Trophoblast cell (in vitro differentiated cells and primary cell): ENCODE measurements around the gene CCSAP.

Experiments
- DNase-seq, 2 donors: peaks; one replicate each; pipeline ENCODE4 v3.0.0-alpha.2; 2016
- H2AFZ ChIP-seq: 2 replicates; pipeline ENCODE4 v1.6.1; 2013; ENCODE audit warnings: low read length, moderate library complexity, mild to moderate bottlenecking; ENCODE audit not compliant: insufficient read depth, poor library complexity
- H2AK5ac ChIP-seq: 2 replicates; pipeline ENCODE4 v1.6.1; 2013; ENCODE audit warnings: mild to moderate bottlenecking, low read length
- H2BK120ac ChIP-seq: 2 replicates; pipeline ENCODE4 v1.6.1; 2013; ENCODE audit warnings: low read length, mild to moderate bottlenecking, moderate library complexity; ENCODE audit not compliant: insufficient read depth, poor library complexity
- H2BK12ac ChIP-seq: 2 replicates; pipeline ENCODE4 v1.6.1; 2013; ENCODE audit warnings: mild to moderate bottlenecking, low read length, moderate library complexity
- H2BK5ac ChIP-seq: 2 replicates; pipeline ENCODE4 v1.6.1; 2013; ENCODE audit warnings: low read length, low read depth, moderate library complexity, mild to moderate bottlenecking; ENCODE audit not compliant: poor library complexity
- H3K14ac ChIP-seq: 2 replicates; pipeline ENCODE4 v1.6.1; 2013; ENCODE audit warnings: mild to moderate bottlenecking, low read length
- H3K18ac ChIP-seq: 2 replicates; pipeline ENCODE4 v1.6.1; 2013; ENCODE audit warnings: mild to moderate bottlenecking, low read length
- H3K23ac ChIP-seq: 2 replicates; pipeline ENCODE4 v1.6.1; 2013; ENCODE audit warnings: low read length
- H3K27ac ChIP-seq: 2 replicates; pipeline ENCODE4 v1.5.1; 2013; ENCODE audit warnings: low read depth, mild to moderate bottlenecking, inconsistent platforms, low read length, moderate library complexity
- H3K27me3 ChIP-seq: 2 replicates; pipeline ENCODE4 v1.6.1; 2013; ENCODE audit warnings: inconsistent platforms, mild to moderate bottlenecking, low read length, moderate library complexity; ENCODE audit not compliant: insufficient read depth
- H3K36me3 ChIP-seq, 2 experiments: 1 replicate in 1 of 2; 2 replicates in 1 of 2; pipeline ENCODE4 v1.6.1; 2013; ENCODE audit warnings: low read length in 2 of 2, mild to moderate bottlenecking in 2 of 2, moderate library complexity in 1 of 2; ENCODE audit not compliant: insufficient read depth in 2 of 2, control insufficient read depth in 1 of 2
- H3K4ac ChIP-seq: 2 replicates; pipeline ENCODE4 v1.6.1; 2013; ENCODE audit warnings: low read depth, mild to moderate bottlenecking, low read length, moderate library complexity
- H3K4me1 ChIP-seq, 2 experiments: 1 replicate in 1 of 2; 2 replicates in 1 of 2; pipeline ENCODE4 v1.6.1; 2013; ENCODE audit warnings: low read length in 2 of 2, mild to moderate bottlenecking in 2 of 2, moderate library complexity in 1 of 2; ENCODE audit not compliant: insufficient read depth in 2 of 2, control insufficient read depth in 1 of 2
- H3K4me2 ChIP-seq: 2 replicates; pipeline ENCODE4 v1.6.1; 2013; ENCODE audit warnings: inconsistent platforms, mild to moderate bottlenecking, low read length, moderate library complexity
- H3K4me3 ChIP-seq: 2 replicates; pipeline ENCODE4 v1.5.1; 2013; ENCODE audit warnings: mild to moderate bottlenecking, low read depth, low read length, inconsistent platforms
- H3K79me1 ChIP-seq: one replicate; pipeline ENCODE4 v1.6.1; 2013; ENCODE audit warnings: low read length
- H3K79me2 ChIP-seq: 2 replicates; pipeline ENCODE4 v1.6.1; 2013; ENCODE audit warnings: low read length, mild to moderate bottlenecking; ENCODE audit not compliant: control insufficient read depth, insufficient read depth, poor library complexity
- H3K9ac ChIP-seq: 2 replicates; pipeline ENCODE4 v1.6.1; 2013; ENCODE audit warnings: mild to moderate bottlenecking, low read length
- H3K9me3 ChIP-seq: 2 replicates; pipeline ENCODE4 v1.6.1; 2013; ENCODE audit warnings: low read depth, mild to moderate bottlenecking, control low read depth, inconsistent platforms, low read length; ENCODE audit not compliant: insufficient read depth
- H4K12ac ChIP-seq: 2 replicates; pipeline ENCODE4 v1.6.1; 2013; ENCODE audit warnings: low read depth, mild to moderate bottlenecking, low read length, moderate library complexity
- H4K8ac ChIP-seq: 2 replicates; pipeline ENCODE4 v1.6.1; 2013; ENCODE audit warnings: low read depth, mild to moderate bottlenecking, low read length, moderate library complexity
- H4K91ac ChIP-seq: one replicate; pipeline ENCODE4 v1.6.1; 2013; ENCODE audit warnings: low read depth, mild to moderate bottlenecking, low read length, moderate library complexity
- WGBS: extraction: QIAGEN DNeasy Blood & Tissue Kit; methylation state at CpG from one replicate; pipeline ENCODE4 v1.1.7; 2013; ENCODE audit warnings: missing lambda C conversion rate; ENCODE audit not compliant: insufficient read length, insufficient coverage; ENCODE audit errors: extremely low coverage; 5-methylcytosine and 5-hydroxymethylcytosine counted together

CCSAP gene

DNA sequence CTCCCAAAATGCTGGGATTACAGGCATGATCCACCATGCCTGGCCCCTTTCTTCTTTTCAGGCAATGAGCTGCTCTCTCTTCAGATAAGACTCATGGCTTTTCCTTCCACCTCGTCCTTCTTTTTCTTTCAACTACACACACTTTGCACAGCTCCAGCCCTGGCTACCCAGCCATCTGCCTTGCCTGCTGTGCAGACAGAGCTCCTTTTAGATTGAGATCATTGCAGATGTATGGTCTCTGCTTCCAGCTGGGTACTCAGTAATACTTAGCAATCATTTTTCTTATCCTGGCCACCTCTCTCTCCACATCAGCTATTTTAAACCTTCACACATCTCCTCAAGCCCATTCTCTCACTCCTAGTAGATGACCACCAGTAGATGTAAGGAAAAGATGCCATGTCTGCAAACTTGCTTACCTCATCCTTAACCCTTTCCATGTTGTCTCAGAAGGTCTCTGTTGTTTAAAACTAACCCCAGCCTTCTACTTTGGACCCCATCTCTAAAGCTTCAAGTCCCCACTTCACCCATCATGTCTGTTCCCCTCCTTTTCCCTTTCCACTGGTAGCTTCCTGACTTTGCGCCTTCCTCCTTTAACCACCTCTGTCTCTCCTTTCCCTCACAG, 64.6 kb downstream of the CCSAP start:
- no peak overlapping the region for H3K27ac ChIP-seq
- no peak overlapping the region for H3K23ac ChIP-seq
- no peak overlapping the region for H3K4me2 ChIP-seq
- no peak overlapping the region for H2AK5ac ChIP-seq
- H3K4ac ChIP-seq: no peak overlapping the region
- no peak overlapping the region for H3K9ac ChIP-seq
- DNase-seq: no peak
- H3K9me3 ChIP-seq: no peaks in the 10 kb centered on the region
- H4K8ac ChIP-seq: no peak overlapping the region
- H2BK5ac ChIP-seq: no peak overlapping the region
- H2BK12ac ChIP-seq: no peak overlapping the region
- no peak overlapping the region for H3K18ac ChIP-seq
- H3K27me3 ChIP-seq: no peaks in the 10 kb centered on the region
- no peak overlapping the region for H3K4me3 ChIP-seq
- no peaks in the 10 kb centered on the region for H3K79me1 ChIP-seq
- H3K36me3 ChIP-seq: no peaks in the 10 kb centered on the region
- H2BK120ac ChIP-seq: no peak overlapping the region
- WGBS: no CpG with 5 or more reads among the region's 2 CpGs
- H4K12ac ChIP-seq: no peak overlapping the region
- H3K79me2 ChIP-seq: no peaks in the 10 kb centered on the region
- no peak overlapping the region for H2AFZ ChIP-seq
- no peak overlapping the region for H3K14ac ChIP-seq
- peaks cover 0 to 2% of the 10 kb centered on the region in 2 experiments for H3K4me1 ChIP-seq
- H4K91ac ChIP-seq: no peak overlapping the region

GRCh38 chr1:229275005-229275404, 67.8 kb downstream of the CCSAP start:
- Histone ChIP-seq H4K91ac (no peak overlapping the region), H2AK5ac (no peak overlapping the region), H3K4me1 (peaks cover 5 to 7% of the 10 kb centered on the region in 2 experiments), H2BK5ac (no peak overlapping the region), H3K9me3 (peaks cover 4% of the 10 kb centered on the region), H3K23ac (no peak overlapping the region), H2AFZ (no peak overlapping the region), H3K27ac (no peak overlapping the region), H3K4me2 (no peak overlapping the region), H2BK12ac (no peak overlapping the region), H4K8ac (no peak overlapping the region), H3K79me1 (peaks cover 5% of the 10 kb centered on the region), H3K79me2 (peaks cover 10% of the 10 kb centered on the region), H3K36me3 (no peaks in the 10 kb centered on the region), H4K12ac (no peak overlapping the region), H2BK120ac (no peak overlapping the region), H3K27me3 (no peaks in the 10 kb centered on the region), H3K18ac (no peak overlapping the region), H3K9ac (no peak overlapping the region), H3K14ac (no peak overlapping the region), H3K4ac (peak overlapping the region; percentile 9), H3K4me3 (no peak overlapping the region)
- no peak for DNase-seq
- no CpG with 5 or more reads among the region's 2 CpGs for WGBS

DNA sequence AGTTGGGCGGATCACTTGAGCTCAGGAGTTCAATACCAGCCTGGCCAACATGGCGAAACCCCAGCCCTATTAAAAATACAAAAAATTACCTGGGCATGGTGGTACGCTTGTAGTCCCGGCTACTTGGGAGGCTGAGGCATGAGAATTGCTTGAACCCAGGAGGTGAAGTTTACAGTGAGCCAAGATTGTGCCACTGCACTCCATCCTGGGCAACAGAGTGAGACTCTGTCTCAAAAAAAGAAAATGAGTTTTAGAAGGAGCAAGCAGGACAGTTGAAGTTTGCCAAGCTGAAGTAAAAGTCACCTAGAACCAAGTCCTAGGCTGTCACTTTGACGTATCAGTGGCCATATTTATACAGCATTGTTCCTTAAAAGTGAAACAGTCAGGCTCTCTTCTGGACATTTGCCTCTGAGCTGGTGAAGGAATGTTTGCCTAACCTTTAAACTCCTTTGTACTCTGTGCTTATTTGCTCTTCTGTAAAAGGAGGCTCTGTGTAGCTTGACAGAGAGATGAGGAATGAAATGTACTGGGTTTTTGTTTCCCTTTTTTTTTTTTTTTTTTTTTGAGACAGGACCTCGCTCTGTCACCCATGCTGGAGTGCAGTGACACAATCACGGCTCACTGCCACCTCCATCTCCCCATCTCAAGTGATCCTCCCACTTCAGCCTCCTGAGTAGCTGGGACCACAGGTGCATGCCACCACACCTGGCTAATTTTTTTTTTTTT, 69.2 kb downstream of the CCSAP start:
- H2AK5ac ChIP-seq: no peak overlapping the region
- no peak for DNase-seq
- H3K36me3 ChIP-seq: no peaks in the 10 kb centered on the region
- no peak overlapping the region for H4K12ac ChIP-seq
- no peak overlapping the region for H2BK120ac ChIP-seq
- H2BK5ac ChIP-seq: no peak overlapping the region
- no peak overlapping the region for H3K4me2 ChIP-seq
- peaks cover 10% of the 10 kb centered on the region for H3K79me2 ChIP-seq
- no peak overlapping the region for H3K14ac ChIP-seq
- no peak overlapping the region for H4K8ac ChIP-seq
- no peak overlapping the region for H3K18ac ChIP-seq
- no peak overlapping the region for H4K91ac ChIP-seq
- H3K23ac ChIP-seq: no peak overlapping the region
- H2AFZ ChIP-seq: no peak overlapping the region
- H3K27me3 ChIP-seq: no peaks in the 10 kb centered on the region
- peaks cover 5% of the 10 kb centered on the region for H3K79me1 ChIP-seq
- H3K4me3 ChIP-seq: no peak overlapping the region
- H3K9ac ChIP-seq: no peak overlapping the region
- H3K27ac ChIP-seq: no peak overlapping the region
- H3K9me3 ChIP-seq: peaks cover 4% of the 10 kb centered on the region
- WGBS: no CpG with 5 or more reads among the region's 7 CpGs
- no peak overlapping the region for H2BK12ac ChIP-seq
- peaks cover 5 to 7% of the 10 kb centered on the region in 2 experiments for H3K4me1 ChIP-seq
- H3K4ac ChIP-seq: peak overlapping the region; percentile 27

- no peak overlapping the region for H2AK5ac ChIP-seq
- peak overlapping the region; percentile 20 for H3K9ac ChIP-seq
- no peak overlapping the region for H3K23ac ChIP-seq
- peaks cover 10% of the 10 kb centered on the region for H3K79me2 ChIP-seq
- no peak for DNase-seq
- H2AFZ ChIP-seq: no peak overlapping the region
- H3K4me2 ChIP-seq: peak overlapping the region; percentile 78
- H2BK120ac ChIP-seq: no peak overlapping the region
- no peak overlapping the region for H2BK12ac ChIP-seq
- H3K27ac ChIP-seq: no peak overlapping the region
- no peak overlapping the region for H3K18ac ChIP-seq
- H3K79me1 ChIP-seq: peaks cover 5% of the 10 kb centered on the region
- H4K8ac ChIP-seq: no peak overlapping the region
- no peaks in the 10 kb centered on the region for H3K36me3 ChIP-seq
- peak overlapping the region; percentile 11 for H3K4ac ChIP-seq
- peaks cover 8 to 9% of the 10 kb centered on the region in 2 experiments for H3K4me1 ChIP-seq
- no peak overlapping the region for H3K14ac ChIP-seq
- no peak overlapping the region for H4K12ac ChIP-seq
- H2BK5ac ChIP-seq: no peak overlapping the region
- H3K4me3 ChIP-seq: no peak overlapping the region
- no peak overlapping the region for H4K91ac ChIP-seq
- WGBS: no CpG with 5 or more reads among the region's 11 CpGs
- H3K27me3 ChIP-seq: no peaks in the 10 kb centered on the region
- peaks cover 4% of the 10 kb centered on the region for H3K9me3 ChIP-seq
Measured at GRCh38 chr1:229272164-229273158, 70.4 kb downstream of the CCSAP start.
